GM18873 (cell line): ENCODE data around the gene ITPKC.

Experiments used
- ATAC-seq: cut with Tn5 transposase; IDR thresholded peaks from one replicate; pipeline ENCODE4 v1.9.1; 2021; ENCODE audit warnings: mild to moderate bottlenecking, moderate library complexity, moderate number of reproducible peaks; ENCODE audit not compliant: unreplicated experiment, low FRiP score

Gene ITPKC

GRCh38 chr19:40786060-40787037, 69.4 kb downstream of the ITPKC start:
- ATAC-seq = no peak
